MM.1S (cell line): ENCODE measurements around the gene CFAP20.

Experiments used
- EZH2 ChIP-seq: fragments of 300-600 bp; sonication (generic); optimal IDR thresholded peaks from 2 replicates; pipeline ENCODE3; 2017; ENCODE audit warnings: low read depth, mild to moderate bottlenecking, antibody characterized with exemption, low read length, mixed read lengths
- EZH2phosphoT487 ChIP-seq: fragments of 300-600 bp; sonication (generic); IDR thresholded peaks from 2 replicates; pipeline ENCODE4 v1.6.1; 2018; ENCODE audit warnings: antibody characterized with exemption, low read length
- TF ChIP-seq, protein P1 (sequence below): fragments of 300-600 bp; sonication (generic); IDR thresholded peaks from 2 replicates; pipeline ENCODE4 v1.5.1; 2016; ENCODE audit warnings: antibody characterized with exemption, low read length, mixed read lengths

DNA sequence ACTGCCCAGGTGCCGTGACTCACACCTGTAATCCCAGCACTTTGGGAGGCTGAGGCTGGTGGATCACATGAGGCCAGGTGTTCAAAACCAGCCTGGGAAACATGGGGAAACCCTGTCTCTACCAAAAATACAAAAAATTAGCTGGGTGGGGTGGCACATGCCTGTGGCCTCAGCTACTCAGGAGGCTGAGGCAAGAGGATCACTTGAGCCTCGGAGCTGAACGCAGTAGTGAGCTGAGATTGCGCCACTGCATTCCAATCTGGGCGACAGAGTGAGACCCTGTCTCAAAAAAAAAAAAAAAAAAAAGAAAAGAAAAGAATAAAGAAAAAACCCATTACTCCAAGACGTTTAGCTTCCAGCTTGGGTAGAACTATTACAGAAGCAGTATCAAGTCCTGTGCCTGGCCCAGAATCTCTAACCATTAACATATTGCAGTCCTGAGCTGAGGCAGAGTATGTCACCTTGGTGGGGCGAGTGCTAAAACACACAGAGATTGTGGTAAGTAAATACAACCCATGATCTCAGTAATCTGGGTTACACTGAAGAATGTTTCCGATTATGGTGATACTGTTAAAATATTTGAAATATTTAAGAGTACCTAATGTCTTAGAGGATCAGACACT is 23.2 kb upstream of the CFAP20 start:
- TF ChIP-seq, protein P1, sequence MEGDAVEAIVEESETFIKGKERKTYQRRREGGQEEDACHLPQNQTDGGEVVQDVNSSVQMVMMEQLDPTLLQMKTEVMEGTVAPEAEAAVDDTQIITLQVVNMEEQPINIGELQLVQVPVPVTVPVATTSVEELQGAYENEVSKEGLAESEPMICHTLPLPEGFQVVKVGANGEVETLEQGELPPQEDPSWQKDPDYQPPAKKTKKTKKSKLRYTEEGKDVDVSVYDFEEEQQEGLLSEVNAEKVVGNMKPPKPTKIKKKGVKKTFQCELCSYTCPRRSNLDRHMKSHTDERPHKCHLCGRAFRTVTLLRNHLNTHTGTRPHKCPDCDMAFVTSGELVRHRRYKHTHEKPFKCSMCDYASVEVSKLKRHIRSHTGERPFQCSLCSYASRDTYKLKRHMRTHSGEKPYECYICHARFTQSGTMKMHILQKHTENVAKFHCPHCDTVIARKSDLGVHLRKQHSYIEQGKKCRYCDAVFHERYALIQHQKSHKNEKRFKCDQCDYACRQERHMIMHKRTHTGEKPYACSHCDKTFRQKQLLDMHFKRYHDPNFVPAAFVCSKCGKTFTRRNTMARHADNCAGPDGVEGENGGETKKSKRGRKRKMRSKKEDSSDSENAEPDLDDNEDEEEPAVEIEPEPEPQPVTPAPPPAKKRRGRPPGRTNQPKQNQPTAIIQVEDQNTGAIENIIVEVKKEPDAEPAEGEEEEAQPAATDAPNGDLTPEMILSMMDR, result no peak
- TF ChIP-seq EZH2 (no peak), EZH2phosphoT487 (no peak)
